Liver (tissue), 9 donors: ENCODE measurements around the gene ZBTB38. TPM values are rescaled to one million over a fixed set of nuclear protein-coding genes. Genes with fewer than 3 reads are reported as not detected.

Experiments used
- DNase-seq: peaks from one replicate; pipeline ENCODE4 v3.0.0-alpha.2; 2017; ENCODE audit warnings: low spot score
- H3K27ac ChIP-seq, 2 donors: one replicate each; pipeline ENCODE4 v1.7.0; 2013; ENCODE audit warnings: inconsistent platforms in 2 of 2, low read length in 2 of 2, control low read depth in 1 of 2, low read depth in 1 of 2, mild to moderate bottlenecking in 1 of 2
- H3K27me3 ChIP-seq, 4 donors: one replicate each; pipeline versions ENCODE4 v1.6.1 to v1.7.0; 2013; ENCODE audit warnings: low read length in 3 of 4, inconsistent platforms in 1 of 4, mild to moderate bottlenecking in 1 of 4, moderate library complexity in 1 of 4; ENCODE audit not compliant: control insufficient read depth in 4 of 4, insufficient read depth in 4 of 4
- H3K36me3 ChIP-seq, 4 donors: one replicate each; pipeline versions ENCODE4 v1.6.1 to v1.7.0; 2013; ENCODE audit warnings: low read length in 3 of 4, mild to moderate bottlenecking in 3 of 4, low read depth in 1 of 4, moderate library complexity in 1 of 4; ENCODE audit not compliant: control insufficient read depth in 4 of 4, insufficient read depth in 3 of 4
- H3K4me1 ChIP-seq, 4 donors: one replicate each; pipeline versions ENCODE4 v1.6.1 to v1.7.0; 2013; ENCODE audit warnings: low read length in 3 of 4, mild to moderate bottlenecking in 3 of 4, moderate library complexity in 1 of 4; ENCODE audit not compliant: control insufficient read depth in 4 of 4, insufficient read depth in 4 of 4
- H3K4me3 ChIP-seq, 3 donors: one replicate each; pipeline versions ENCODE4 v1.6.1 to v1.7.0; 2013; ENCODE audit warnings: low read length in 3 of 3, control low read depth in 1 of 3, low read depth in 1 of 3, mild to moderate bottlenecking in 1 of 3
- H3K9ac ChIP-seq, 2 donors: one replicate each; pipeline ENCODE4 v1.7.0; 2013; ENCODE audit warnings: low read length in 2 of 2, mild to moderate bottlenecking in 2 of 2, moderate library complexity in 2 of 2, control low read depth in 1 of 2, low read depth in 1 of 2
- H3K9me3 ChIP-seq, 4 donors: one replicate each; pipeline versions ENCODE4 v1.6.1 to v1.7.0; 2013; ENCODE audit warnings: low read length in 3 of 4; ENCODE audit not compliant: control insufficient read depth in 4 of 4
- ATF3 ChIP-seq: IDR thresholded peaks from 2 replicates; pipeline ENCODE4 v1.6.1; 2016; ENCODE audit warnings: antibody characterized with exemption
- EGR1 ChIP-seq, 2 donors: IDR thresholded peaks; 2 replicates each; pipeline ENCODE4 v1.6.1; 2016 to 2018; ENCODE audit warnings: antibody characterized with exemption in 2 of 2, low read depth in 2 of 2
- FOXA2 ChIP-seq: IDR thresholded peaks from 2 replicates; pipeline ENCODE4 v1.6.1; 2016; ENCODE audit warnings: antibody characterized with exemption
- GABPA ChIP-seq, 2 donors: IDR thresholded peaks in 1 of 2; conservative IDR thresholded peaks in 1 of 2; 2 replicates each; pipeline ENCODE4 v1.6.1; 2016; ENCODE audit warnings: antibody characterized with exemption in 2 of 2, mild to moderate bottlenecking in 1 of 2, moderate library complexity in 1 of 2
- HNF4A ChIP-seq, 2 donors: conservative IDR thresholded peaks; 2 replicates each; pipeline ENCODE4 v1.6.1; 2016; ENCODE audit warnings: antibody characterized with exemption in 2 of 2, mild to moderate bottlenecking in 2 of 2
- HNF4G ChIP-seq: IDR thresholded peaks from 2 replicates; pipeline ENCODE4 v1.6.1; 2016; ENCODE audit warnings: antibody characterized with exemption
- JUND ChIP-seq, 2 donors: IDR thresholded peaks; 2 replicates each; pipeline ENCODE4 v1.6.1; 2016; ENCODE audit warnings: antibody characterized with exemption in 2 of 2
- MAX ChIP-seq: IDR thresholded peaks from 2 replicates; pipeline ENCODE4 v1.6.1; 2016; ENCODE audit warnings: antibody characterized with exemption
- NR2F2 ChIP-seq: IDR thresholded peaks from 2 replicates; pipeline ENCODE4 v1.6.1; 2016; ENCODE audit warnings: antibody characterized with exemption
- RAD21 ChIP-seq, 2 donors: IDR thresholded peaks; 2 replicates each; pipeline ENCODE4 v1.6.1; 2016; ENCODE audit warnings: antibody characterized with exemption in 2 of 2, mild to moderate bottlenecking in 2 of 2
- REST ChIP-seq: IDR thresholded peaks from 2 replicates; pipeline ENCODE4 v1.6.1; 2016; ENCODE audit warnings: antibody characterized with exemption, mild to moderate bottlenecking
- RXRA ChIP-seq, 2 donors: IDR thresholded peaks; 2 replicates each; pipeline ENCODE4 v1.6.1; 2017 to 2018; ENCODE audit warnings: antibody characterized with exemption in 2 of 2, mild to moderate bottlenecking in 1 of 2
- SP1 ChIP-seq: IDR thresholded peaks from 2 replicates; pipeline ENCODE4 v1.6.1; 2018; ENCODE audit warnings: antibody characterized with exemption, mild to moderate bottlenecking
- YY1 ChIP-seq: IDR thresholded peaks from 2 replicates; pipeline ENCODE4 v1.6.1; 2016; ENCODE audit warnings: antibody characterized with exemption, mild to moderate bottlenecking
- WGBS: extraction: QIAGEN DNeasy Blood & Tissue Kit; methylation state at CpG from one replicate; pipeline ENCODE4 v1.1.7; 2013; 5-methylcytosine and 5-hydroxymethylcytosine counted together
- polyA plus RNA-seq, 2 donors: library from polyadenylated mRNA; stranded (reverse) in 1 of 2; unstranded in 1 of 2; fragments of 200-250 nt in 1 of 2; fragments of >200 nt in 1 of 2; fragmentation: Nextera tagmentation in 1 of 2; extraction: Ambion mirVana in 1 of 2; gene quantifications; one replicate each; pipeline versions ENCODE4 v1.2.1 to v1.2.3, GENCODE V29; 2013 to 2015
- total RNA-seq, 2 donors: library from RNA; depleted of rRNA; stranded (reverse); fragments of >200 nt; gene quantifications; one replicate each; pipeline ENCODE4 v1.2.3, GENCODE V29; 2014
- donor health status: healthy.
- donor health status: healthy.
- donor health status: healthy.
- donor health status: healthy.
- donor health status: healthy.

Gene ZBTB38, protein sequence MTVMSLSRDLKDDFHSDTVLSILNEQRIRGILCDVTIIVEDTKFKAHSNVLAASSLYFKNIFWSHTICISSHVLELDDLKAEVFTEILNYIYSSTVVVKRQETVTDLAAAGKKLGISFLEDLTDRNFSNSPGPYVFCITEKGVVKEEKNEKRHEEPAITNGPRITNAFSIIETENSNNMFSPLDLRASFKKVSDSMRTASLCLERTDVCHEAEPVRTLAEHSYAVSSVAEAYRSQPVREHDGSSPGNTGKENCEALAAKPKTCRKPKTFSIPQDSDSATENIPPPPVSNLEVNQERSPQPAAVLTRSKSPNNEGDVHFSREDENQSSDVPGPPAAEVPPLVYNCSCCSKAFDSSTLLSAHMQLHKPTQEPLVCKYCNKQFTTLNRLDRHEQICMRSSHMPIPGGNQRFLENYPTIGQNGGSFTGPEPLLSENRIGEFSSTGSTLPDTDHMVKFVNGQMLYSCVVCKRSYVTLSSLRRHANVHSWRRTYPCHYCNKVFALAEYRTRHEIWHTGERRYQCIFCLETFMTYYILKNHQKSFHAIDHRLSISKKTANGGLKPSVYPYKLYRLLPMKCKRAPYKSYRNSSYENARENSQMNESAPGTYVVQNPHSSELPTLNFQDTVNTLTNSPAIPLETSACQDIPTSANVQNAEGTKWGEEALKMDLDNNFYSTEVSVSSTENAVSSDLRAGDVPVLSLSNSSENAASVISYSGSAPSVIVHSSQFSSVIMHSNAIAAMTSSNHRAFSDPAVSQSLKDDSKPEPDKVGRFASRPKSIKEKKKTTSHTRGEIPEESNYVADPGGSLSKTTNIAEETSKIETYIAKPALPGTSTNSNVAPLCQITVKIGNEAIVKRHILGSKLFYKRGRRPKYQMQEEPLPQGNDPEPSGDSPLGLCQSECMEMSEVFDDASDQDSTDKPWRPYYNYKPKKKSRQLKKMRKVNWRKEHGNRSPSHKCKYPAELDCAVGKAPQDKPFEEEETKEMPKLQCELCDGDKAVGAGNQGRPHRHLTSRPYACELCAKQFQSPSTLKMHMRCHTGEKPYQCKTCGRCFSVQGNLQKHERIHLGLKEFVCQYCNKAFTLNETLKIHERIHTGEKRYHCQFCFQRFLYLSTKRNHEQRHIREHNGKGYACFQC (N-terminal part only)
- total RNA-seq (10 to 100 TPM; 19.8 to 57.3 TPM), polyA plus RNA-seq (10 to 100 TPM in 1 of 2 donors, 1 to 10 TPM in 1; 9.5 to 19.2 TPM)

DNA sequence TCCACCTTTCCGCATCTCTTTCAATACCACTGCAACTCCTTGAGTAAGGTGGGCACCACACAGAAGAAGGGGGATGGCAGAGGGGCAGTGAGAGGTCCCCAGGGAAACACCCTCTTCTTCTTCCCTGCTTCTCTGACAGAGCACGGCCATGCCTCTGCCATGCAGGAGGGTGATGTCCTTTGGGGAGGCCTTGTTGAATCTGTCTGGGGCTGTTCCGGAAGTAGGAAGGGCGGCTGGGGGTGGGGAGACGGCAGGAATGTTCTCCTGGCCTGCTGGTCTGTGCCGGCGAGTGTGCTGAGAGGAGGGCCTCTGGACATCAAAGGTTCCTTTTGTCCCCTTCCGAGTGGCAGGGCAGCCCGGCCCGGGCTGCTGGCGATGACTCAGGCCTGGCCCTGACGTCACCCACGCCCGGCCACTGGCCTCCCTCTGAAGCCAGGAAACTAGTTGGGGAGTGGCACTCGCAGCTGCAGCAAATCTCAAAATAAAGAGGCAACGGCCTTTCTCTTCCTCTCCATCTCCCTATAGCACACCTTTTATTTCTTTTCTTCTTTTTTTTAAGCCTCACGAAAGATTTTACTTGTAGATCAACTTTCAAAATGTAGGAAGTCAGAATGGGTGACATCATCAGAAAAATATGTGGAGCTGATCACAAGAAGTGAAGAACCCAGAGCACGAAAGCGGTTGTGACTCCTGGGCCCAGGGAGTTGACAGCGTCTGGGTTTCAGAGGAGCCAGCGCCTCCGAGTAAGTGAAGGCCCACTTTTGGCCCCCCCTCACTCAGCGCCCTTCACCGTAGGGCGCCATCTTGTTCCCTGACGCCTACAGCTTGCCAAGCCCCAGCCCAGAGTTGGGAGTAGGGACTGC, at the start of gene ZBTB38:
TSS of gene ZBTB38 (plus strand) at position 443 of the 863 bp plus-strand sequence. CDS start 73,885 bp downstream, outside the sequence.
- H3K4me3 ChIP-seq = no peak within 1 kb of the TSS
- H3K27me3 ChIP-seq = no peaks in the 10 kb centered on the region
- H3K36me3 ChIP-seq = no peaks in the 10 kb centered on the region
- H3K27ac ChIP-seq = peak within 1 kb of the TSS; percentile 55 to 64
- 69% methylated on average over 26 of the region's 26 CpGs for WGBS
- peak; percentile 53 for TF ChIP-seq SP1
- peak; percentile 89 to 95 for TF ChIP-seq JUND (IDR thresholded peaks at IDR 0.05)
- peak in 1 of 2 donors; percentile 27 for TF ChIP-seq GABPA (IDR thresholded peaks at IDR 0.05 in 1 of 2, conservative IDR thresholded peaks at IDR 0.05 in 1 of 2)
- TF ChIP-seq YY1 = peak; percentile 57
- peak; percentile 40 for TF ChIP-seq NR2F2
- TF ChIP-seq ATF3 = no peak
- peak; percentile 1 to 5 for TF ChIP-seq RXRA (IDR thresholded peaks at IDR 0.05)
- no peak for TF ChIP-seq EGR1 (IDR thresholded peaks at IDR 0.05; ENCODE audit: low read depth in 2 of 2)
- peak; percentile 65 for DNase-seq
- no peak within 1 kb of the TSS for H3K9ac ChIP-seq
- H3K9me3 ChIP-seq = no peaks in the 10 kb centered on the region
- peaks cover 0 to 3% (median 0%) of the 10 kb centered on the region in 4 donors for H3K4me1 ChIP-seq

DNA sequence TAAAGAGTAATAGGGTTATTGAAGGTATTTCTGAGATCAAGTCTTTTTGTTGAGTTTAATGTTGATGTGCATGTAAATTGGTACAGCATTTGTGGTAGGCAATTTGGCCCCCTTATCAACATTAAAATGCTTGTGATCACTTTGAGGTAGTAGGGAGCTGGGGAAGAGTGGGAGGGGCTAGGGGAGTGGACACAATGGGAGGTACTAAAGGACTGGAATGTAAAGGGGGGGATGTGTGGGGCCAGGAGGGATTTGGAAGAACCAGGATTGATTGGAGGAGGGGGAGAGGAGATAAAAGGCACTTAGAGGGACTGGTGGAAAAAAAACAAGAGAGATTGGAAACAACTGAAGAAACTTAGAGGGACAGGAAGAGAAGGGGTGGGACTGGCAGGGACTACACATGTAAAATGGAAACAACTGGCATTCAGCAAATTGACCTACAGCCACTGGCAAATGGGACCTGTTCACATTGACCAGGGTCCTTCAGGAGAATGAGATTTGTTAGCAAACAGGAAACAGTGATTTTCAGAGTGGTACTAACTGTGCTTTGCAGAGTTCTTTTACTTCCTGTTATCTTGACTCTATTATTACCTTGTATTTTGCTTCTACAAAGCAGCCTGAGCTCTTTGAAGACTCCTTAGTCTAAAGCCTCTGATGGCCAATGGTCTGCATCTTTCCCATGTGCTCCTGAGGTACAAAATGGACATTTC, 47.8 kb upstream of the ZBTB38 start:
- TF ChIP-seq HNF4A (conservative IDR thresholded peaks at IDR 0.05) (no peak), MAX (no peak), JUND (IDR thresholded peaks at IDR 0.05) (no peak), FOXA2 (no peak), HNF4G (no peak), RAD21 (IDR thresholded peaks at IDR 0.05) (no peak), GABPA (IDR thresholded peaks at IDR 0.05 in 1 of 2, conservative IDR thresholded peaks at IDR 0.05 in 1 of 2) (no peak), SP1 (no peak), REST (no peak)
- no peak for DNase-seq
- peaks cover 0 to 20% (median 8%) of the 10 kb centered on the region in 4 donors for H3K4me1 ChIP-seq
- H3K4me3 ChIP-seq = no peak overlapping the region
- no peaks in the 10 kb centered on the region for H3K27me3 ChIP-seq
- no peaks in the 10 kb centered on the region for H3K36me3 ChIP-seq
- H3K27ac ChIP-seq = no peak overlapping the region
- no peak overlapping the region for H3K9ac ChIP-seq
- H3K9me3 ChIP-seq = no peaks in the 10 kb centered on the region
